Testis (tissue), 3 donors: ENCODE measurements around the gene CASP6. TPM values are rescaled to one million over a fixed set of nuclear protein-coding genes. Genes with fewer than 3 reads are reported as not detected.

Source experiments
- DNase-seq: peaks from one replicate; pipeline ENCODE4 v3.0.0-alpha.2; 2019
- H3K27ac ChIP-seq, 2 donors: fragments of 200-600 bp; sonication (generic); one replicate each; pipeline ENCODE4 v1.5.1; 2019
- H3K27me3 ChIP-seq: fragments of 200-600 bp; sonication (generic); one replicate; pipeline ENCODE4 v1.5.1; 2019
- H3K36me3 ChIP-seq: fragments of 200-600 bp; sonication (generic); one replicate; pipeline ENCODE4 v1.5.1; 2017; ENCODE audit warnings: low read depth; ENCODE audit errors: missing control alignments
- H3K4me1 ChIP-seq: fragments of 200-600 bp; sonication (generic); one replicate; pipeline ENCODE4 v1.5.1; 2019
- H3K4me3 ChIP-seq, 2 donors: fragments of 200-600 bp; sonication (generic); one replicate each; pipeline ENCODE4 v1.5.1; 2017 to 2019
- H3K9me3 ChIP-seq: fragments of 200-600 bp; sonication (generic); one replicate; pipeline ENCODE4 v1.5.1; 2017
- CTCF ChIP-seq, 3 experiments: fragments of 450-650 bp in 2 of 3; fragments of 200-600 bp in 1 of 3; sonication (generic) in 1 of 3; IDR thresholded peaks; one replicate each; pipeline ENCODE4 v1.5.1; 2016 to 2019; ENCODE audit warnings: antibody characterized with exemption in 3 of 3, mild to moderate bottlenecking in 2 of 3, moderate library complexity in 1 of 3
- POLR2A ChIP-seq: fragments of 450-650 bp; IDR thresholded peaks from one replicate; pipeline ENCODE4 v1.6.1; 2017; ENCODE audit warnings: antibody characterized with exemption, mild to moderate bottlenecking, moderate library complexity
- WGBS, 2 donors: methylation state at CpG; one replicate each; pipeline ENCODE4 v1.1.5; 2018; 5-methylcytosine and 5-hydroxymethylcytosine counted together
- intact Hi-C: fragments of 100-400 bp; cut with DNase I; formaldehyde crosslinking; loops from one replicate; pipeline ENCODE4 v1.15.1; 2023; ENCODE audit warnings: low total_unique reads
- polyA plus RNA-seq: library from polyadenylated mRNA; stranded (reverse); fragments of 350-450 nt; fragmentation: Illumina TruSeq; extraction: RNeasy Lipid Tissue Mini Kit (QIAGEN cat#74804); gene quantifications from one replicate; pipeline ENCODE4 v1.2.3, GENCODE V29; 2014; ENCODE audit warnings: low read depth, low replicate concordance; ENCODE audit not compliant: insufficient read depth
- total RNA-seq, 2 donors: library from RNA; depleted of rRNA; stranded (reverse); fragments of >200 nt; gene quantifications; one replicate each; pipeline ENCODE4 v1.2.3, GENCODE V29; 2016

Gene CASP6
- total and polyA plus RNA-seq, 3 donors from 2014 or later: 3.6 to 7.3 (median 7.1) TPM

DNA sequence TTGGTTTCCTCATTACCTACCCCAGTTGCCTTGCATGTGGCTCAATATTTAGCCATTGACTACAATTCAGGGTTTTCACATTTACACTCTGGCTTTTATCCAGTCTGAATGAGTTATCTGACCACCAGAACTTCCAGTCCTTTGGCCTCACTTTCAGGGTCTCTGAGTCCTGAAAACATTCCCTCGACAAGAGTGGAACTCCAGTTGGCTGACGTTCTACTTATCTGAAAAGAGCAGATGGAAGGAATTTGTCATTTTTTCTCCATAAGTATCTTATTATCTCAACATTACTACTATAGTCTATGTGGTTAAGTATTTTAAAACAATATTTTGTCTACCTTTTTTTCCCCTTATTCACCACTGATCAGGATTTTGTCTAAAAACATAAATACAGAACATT lies 5.2 kb upstream of the CASP6 start:
- H3K27ac ChIP-seq: no peak overlapping the region
- H3K4me1 ChIP-seq: peaks cover 5% of the 10 kb centered on the region
- intact Hi-C loops: no loop called here
- WGBS, 2 donors: 23 to 41% methylated on average over 2 of the region's 2 CpGs
- no peak for TF ChIP-seq POLR2A
- TF ChIP-seq CTCF (IDR thresholded peaks at IDR 0.05): no peak
- H3K27me3 ChIP-seq: no peaks in the 10 kb centered on the region
- no peaks in the 10 kb centered on the region for H3K36me3 ChIP-seq
- no peaks in the 10 kb centered on the region for H3K9me3 ChIP-seq
- no peak overlapping the region for H3K4me3 ChIP-seq
- DNase-seq: no peak

DNA sequence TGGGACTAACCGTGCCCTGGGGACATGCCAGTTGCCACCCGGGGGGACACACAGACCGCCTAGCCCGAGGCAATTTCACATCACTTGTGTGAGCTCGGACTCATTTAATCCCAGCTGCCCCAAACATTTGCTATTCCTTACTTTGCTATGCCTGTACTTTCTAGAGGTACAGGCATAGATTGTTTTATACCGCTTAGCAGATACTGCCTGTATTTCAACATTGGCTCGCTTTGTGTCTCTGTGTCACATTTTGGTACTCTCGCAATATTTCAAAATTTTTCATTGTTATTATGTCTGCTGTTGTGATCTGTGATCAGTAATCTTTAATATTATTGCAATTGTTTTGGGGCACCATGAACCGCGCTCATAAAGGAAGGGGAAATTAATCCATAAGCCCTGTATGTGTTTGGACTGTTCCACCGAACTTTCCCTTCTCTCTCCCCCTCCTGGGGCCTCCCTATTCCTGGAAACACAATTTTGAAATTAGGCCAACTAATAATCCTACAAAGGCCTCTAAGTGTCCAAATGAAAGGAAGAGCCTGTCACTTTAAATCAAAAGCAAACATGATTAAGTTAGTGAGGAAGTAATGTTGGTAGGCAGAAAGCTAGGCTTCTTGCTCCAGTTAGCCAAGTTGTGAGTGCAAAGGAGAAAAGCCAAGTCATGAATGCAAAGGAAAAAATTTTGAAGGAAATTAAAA lies 568 bp upstream of the CASP6 start:
- peaks cover 12% of the 10 kb centered on the region for H3K4me1 ChIP-seq
- H3K36me3 ChIP-seq: no peaks in the 10 kb centered on the region
- TF ChIP-seq POLR2A: no peak
- no peak for TF ChIP-seq CTCF (IDR thresholded peaks at IDR 0.05)
- H3K9me3 ChIP-seq: no peaks in the 10 kb centered on the region
- DNase-seq: no peak
- 8 to 9% methylated on average over 10 to 11 of the region's 11 CpGs for WGBS, 2 donors
- intact Hi-C loops: no loop called here
- H3K4me3 ChIP-seq: peak overlapping the region; percentile 59 to 74
- H3K27ac ChIP-seq: peak overlapping the region; percentile 48 to 87
- H3K27me3 ChIP-seq: no peaks in the 10 kb centered on the region

GRCh38 chr4:109701566-109702410 lies 1.5 kb downstream of the CASP6 start:
- WGBS, 2 donors: 33% methylated on average over 21 of the region's 21 CpGs
- H3K9me3 ChIP-seq: no peaks in the 10 kb centered on the region
- no peak for DNase-seq
- H3K27me3 ChIP-seq: no peaks in the 10 kb centered on the region
- TF ChIP-seq POLR2A (no peak), CTCF (IDR thresholded peaks at IDR 0.05) (no peak)
- intact Hi-C loops: no loop called here
- H3K27ac ChIP-seq: peak overlapping the region; percentile 48 to 87
- peak overlapping the region; percentile 59 to 74 for H3K4me3 ChIP-seq
- peaks cover 12% of the 10 kb centered on the region for H3K4me1 ChIP-seq
- H3K36me3 ChIP-seq: no peaks in the 10 kb centered on the region

DNA sequence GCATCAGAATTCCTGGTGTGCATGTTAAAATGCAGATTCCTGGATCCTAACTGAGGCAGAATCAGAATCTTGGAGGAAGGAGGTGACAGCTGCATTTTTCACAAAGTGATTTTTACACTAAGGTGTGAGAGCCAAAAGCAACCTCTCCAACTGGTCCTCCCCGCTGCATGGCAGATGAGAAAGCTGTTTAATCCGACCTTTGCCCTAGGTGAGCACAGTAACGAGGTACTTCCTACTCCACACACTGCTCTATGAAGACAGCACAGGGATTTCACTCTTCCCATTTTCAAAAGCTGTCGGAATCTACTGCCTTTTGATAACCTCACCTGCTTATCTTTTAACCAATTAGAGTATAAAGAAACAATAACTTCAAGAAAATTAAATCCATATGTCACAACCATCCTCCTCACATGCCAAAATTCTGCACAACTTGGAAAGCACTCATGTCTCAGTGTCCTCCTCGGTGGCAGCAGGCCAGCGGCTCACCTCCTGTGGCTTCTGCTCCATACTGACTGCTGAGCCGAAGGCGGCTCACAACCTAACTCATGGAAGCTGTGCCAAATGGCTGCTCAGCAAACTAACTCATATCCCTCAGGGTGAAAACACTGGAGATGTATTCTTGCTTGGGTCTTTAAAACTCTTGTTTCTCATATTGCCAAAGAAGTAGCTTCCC lies 3.6 kb downstream of the CASP6 start:
- WGBS, 2 donors: 77 to 85% methylated on average over 8 of the region's 8 CpGs
- Histone ChIP-seq H3K27ac (no peak overlapping the region), H3K4me3 (no peak overlapping the region), H3K27me3 (no peaks in the 10 kb centered on the region), H3K9me3 (no peaks in the 10 kb centered on the region), H3K36me3 (no peaks in the 10 kb centered on the region), H3K4me1 (peaks cover 12% of the 10 kb centered on the region)
- no peak for DNase-seq
- TF ChIP-seq POLR2A (no peak), CTCF (IDR thresholded peaks at IDR 0.05) (no peak)
- intact Hi-C loops: loop anchor here (10.0 kb wide), 1 partner anchor 115 kb away; the partner anchor contains the start of gene GAR1
